GM18508 (cell line): Measurements from ENCODE around the gene TTLL11.

Experiments used
- ATAC-seq: cut with Tn5 transposase; IDR thresholded peaks from one replicate; pipeline ENCODE4 v1.9.1; 2021; ENCODE audit warnings: moderate number of reproducible peaks; ENCODE audit not compliant: insufficient read depth, unreplicated experiment

The TTLL11 gene

GRCh38 chr9:121870271-121870670 lies 222.8 kb downstream of the TTLL11 start:
- no peak for ATAC-seq

GRCh38 chr9:121868626-121869025 lies 224.5 kb downstream of the TTLL11 start:
- ATAC-seq: no peak

- ATAC-seq: no peak
These were observed 226.2 kb downstream of the TTLL11 start for GRCh38 chr9:121866927-121867326.

- ATAC-seq: no peak
These were observed 227.2 kb downstream of the TTLL11 start for GRCh38 chr9:121865884-121866283.

GRCh38 chr9:121865060-121865459 lies 228.0 kb downstream of the TTLL11 start:
- no peak for ATAC-seq

- no peak for ATAC-seq
These were observed 229.2 kb downstream of the TTLL11 start for GRCh38 chr9:121863955-121864354.

- ATAC-seq: no peak
These were observed 230.5 kb downstream of the TTLL11 start for GRCh38 chr9:121862371-121863332.

GRCh38 chr9:121861501-121862180 lies 231.5 kb downstream of the TTLL11 start:
- ATAC-seq: no peak

- ATAC-seq: no peak
These were observed 232.4 kb downstream of the TTLL11 start for GRCh38 chr9:121860744-121861143.

GRCh38 chr9:121860213-121860612 lies 232.9 kb downstream of the TTLL11 start:
- no peak for ATAC-seq

- ATAC-seq: no peak
These were observed 233.5 kb downstream of the TTLL11 start for GRCh38 chr9:121859646-121860045.

GRCh38 chr9:121858788-121859187 lies 234.3 kb downstream of the TTLL11 start:
- ATAC-seq: no peak

GRCh38 chr9:121857928-121858327 lies 235.2 kb downstream of the TTLL11 start:
- ATAC-seq: no peak

- ATAC-seq: no peak
These were observed 237.6 kb downstream of the TTLL11 start for GRCh38 chr9:121855476-121855875.

- no peak for ATAC-seq
These were observed 239.3 kb downstream of the TTLL11 start for GRCh38 chr9:121853617-121854395.

- no peak for ATAC-seq
These were observed 240.2 kb downstream of the TTLL11 start for GRCh38 chr9:121852651-121853616.

GRCh38 chr9:121852241-121852640 lies 240.9 kb downstream of the TTLL11 start:
- ATAC-seq: no peak

GRCh38 chr9:121851641-121852091 lies 241.4 kb downstream of the TTLL11 start:
- ATAC-seq: no peak

GRCh38 chr9:121850366-121850765 lies 242.7 kb downstream of the TTLL11 start:
- ATAC-seq: no peak
